Astrocyte (in vitro differentiated cells and primary cell): ENCODE data around the gene RFLNA. TPM values are rescaled to one million over a fixed set of nuclear protein-coding genes. Genes with fewer than 3 reads are reported as not detected.
A peak's percentile ranks its signal among the peaks of the same experiment; 100 is the strongest.

Experiments used
- DNase-seq: peaks from one replicate; pipeline ENCODE4 v3.0.0-alpha.2; 2010; ENCODE audit warnings: low read depth
- FAIRE-seq: peaks from 2 replicates; lab custom pipeline; 2011; peaks lifted over from hg19 to GRCh38; lab: Jason Lieb, UNC
- H2AFZ ChIP-seq: 2 replicates; pipeline ENCODE4 v1.6.0; 2012; ENCODE audit warnings: low read depth, low read length, inconsistent platforms
- H3K27ac ChIP-seq: 2 replicates; pipeline ENCODE4 v1.5.1; 2011; ENCODE audit warnings: low read depth, low read length, inconsistent platforms
- H3K27me3 ChIP-seq: 2 replicates; pipeline ENCODE4 v1.6.0; 2011; ENCODE audit warnings: low read length, inconsistent platforms; ENCODE audit not compliant: insufficient read depth
- H3K36me3 ChIP-seq: 2 replicates; pipeline ENCODE4 v1.5.1; 2011; ENCODE audit warnings: low read length, inconsistent platforms; ENCODE audit not compliant: insufficient read depth
- H3K4me1 ChIP-seq: 2 replicates; pipeline ENCODE4 v1.5.1; 2011; ENCODE audit warnings: low read length, inconsistent platforms; ENCODE audit not compliant: insufficient read depth
- H3K4me2 ChIP-seq: 2 replicates; pipeline ENCODE4 v1.6.0; 2012; ENCODE audit warnings: low read length, inconsistent platforms
- H3K4me3 ChIP-seq: 2 replicates; pipeline ENCODE4 v1.5.1; 2011; ENCODE audit warnings: low read depth, mild to moderate bottlenecking, low read length, inconsistent platforms; ENCODE audit not compliant: insufficient read depth
- H3K79me2 ChIP-seq: 2 replicates; pipeline ENCODE4 v1.6.0; 2012; ENCODE audit warnings: mild to moderate bottlenecking, low read length, inconsistent platforms; ENCODE audit not compliant: insufficient read depth
- H3K9ac ChIP-seq: 2 replicates; pipeline ENCODE4 v1.6.0; 2012; ENCODE audit warnings: mild to moderate bottlenecking, low read length, inconsistent platforms
- H3K9me3 ChIP-seq: 2 replicates; pipeline ENCODE4 v1.5.1; 2012; ENCODE audit warnings: low read depth, mild to moderate bottlenecking, low read length, inconsistent platforms; ENCODE audit not compliant: insufficient read depth
- H4K20me1 ChIP-seq: 2 replicates; pipeline ENCODE4 v1.6.0; 2012; ENCODE audit warnings: low read length, inconsistent platforms; ENCODE audit not compliant: insufficient read depth
- H3K27ac Mint-ChIP-seq: one replicate; pipeline ENCODE4 v1.8.0; 2021; ENCODE audit warnings: mild to moderate bottlenecking, mixed read lengths; ENCODE audit not compliant: unreplicated experiment
- H3K27me3 Mint-ChIP-seq: one replicate; pipeline ENCODE4 v1.8.0; 2021; ENCODE audit warnings: low read depth, mixed read lengths; ENCODE audit not compliant: unreplicated experiment
- H3K36me3 Mint-ChIP-seq: one replicate; pipeline ENCODE4 v1.8.0; 2021; ENCODE audit warnings: low read depth, mixed read lengths; ENCODE audit not compliant: unreplicated experiment
- H3K4me1 Mint-ChIP-seq: one replicate; pipeline ENCODE4 v1.8.0; 2021; ENCODE audit warnings: low read depth, mixed read lengths; ENCODE audit not compliant: unreplicated experiment
- H3K4me3 Mint-ChIP-seq: one replicate; pipeline ENCODE4 v1.8.0; 2021; ENCODE audit warnings: mild to moderate bottlenecking, moderate library complexity, mixed read lengths; ENCODE audit not compliant: unreplicated experiment
- H3K9me3 Mint-ChIP-seq: one replicate; pipeline ENCODE4 v1.8.0; 2021; ENCODE audit warnings: mild to moderate bottlenecking, mixed read lengths; ENCODE audit not compliant: unreplicated experiment
- CTCF ChIP-seq: IDR thresholded peaks from 2 replicates; pipeline ENCODE4 v1.5.1; 2011; ENCODE audit warnings: low read depth, mild to moderate bottlenecking, inconsistent platforms, low read length, moderate library complexity; ENCODE audit not compliant: insufficient read depth
- EZH2 ChIP-seq: IDR thresholded peaks from 2 replicates; pipeline ENCODE4 v1.6.1; 2012; ENCODE audit warnings: mild to moderate bottlenecking, low read length, inconsistent platforms; ENCODE audit not compliant: insufficient read depth
- total RNA-seq: library from RNA; stranded (reverse); gene quantifications from 2 replicates; pipeline ENCODE4 v1.2.1, GENCODE V29; 2021

Gene RFLNA
- total RNA-seq, 1 donor from 2014 or later, result 1.8 TPM

- Histone ChIP-seq H3K27me3 (no peaks in the 10 kb centered on the region), H3K4me3 (no peak overlapping the region), H3K79me2 (peaks cover 27% of the 10 kb centered on the region), H2AFZ (no peak overlapping the region), H3K9me3 (no peaks in the 10 kb centered on the region), H3K9ac (no peak overlapping the region), H4K20me1 (peaks cover 80% of the 10 kb centered on the region), H3K36me3 (peaks cover 42% of the 10 kb centered on the region), H3K4me1 (no peaks in the 10 kb centered on the region), H3K27ac (no peak overlapping the region), H3K4me2 (no peak overlapping the region)
- peak overlapping the region; percentile 62 for H3K27ac Mint-ChIP-seq
- no peak overlapping the region for H3K4me3 Mint-ChIP-seq
- no peaks in the 10 kb centered on the region for H3K27me3 Mint-ChIP-seq
- DNase-seq (no peak), FAIRE-seq (no peak)
- peaks cover 31% of the 10 kb centered on the region for H3K36me3 Mint-ChIP-seq
- peaks cover 2% of the 10 kb centered on the region for H3K9me3 Mint-ChIP-seq
- H3K4me1 Mint-ChIP-seq, result no peaks in the 10 kb centered on the region
- no peak for TF ChIP-seq EZH2
- TF ChIP-seq CTCF, result no peak
Measured at GRCh38 chr12:124340080-124340900, 45.4 kb downstream of the RFLNA start.

- Histone ChIP-seq H4K20me1 (peaks cover 82% of the 10 kb centered on the region), H3K27ac (no peak overlapping the region), H3K27me3 (no peaks in the 10 kb centered on the region), H3K4me1 (no peaks in the 10 kb centered on the region), H3K9ac (no peak overlapping the region), H3K4me2 (no peak overlapping the region), H3K79me2 (peaks cover 32% of the 10 kb centered on the region), H3K36me3 (peaks cover 43% of the 10 kb centered on the region), H3K4me3 (no peak overlapping the region), H2AFZ (no peak overlapping the region), H3K9me3 (no peaks in the 10 kb centered on the region)
- H3K9me3 Mint-ChIP-seq, result peaks cover 2% of the 10 kb centered on the region
- H3K27me3 Mint-ChIP-seq, result no peaks in the 10 kb centered on the region
- TF ChIP-seq EZH2, result no peak
- TF ChIP-seq CTCF, result no peak
- no peak for FAIRE-seq
- no peak for DNase-seq
- no peak overlapping the region for H3K27ac Mint-ChIP-seq
- H3K36me3 Mint-ChIP-seq, result peaks cover 25% of the 10 kb centered on the region
- no peaks in the 10 kb centered on the region for H3K4me1 Mint-ChIP-seq
- H3K4me3 Mint-ChIP-seq, result no peak overlapping the region
Measured at GRCh38 chr12:124341645-124342069, 46.8 kb downstream of the RFLNA start.

GRCh38 chr12:124344022-124344421 lies 49.1 kb downstream of the RFLNA start:
- Mint-ChIP-seq H3K27ac (no peak overlapping the region), H3K36me3 (peaks cover 14% of the 10 kb centered on the region), H3K4me1 (no peaks in the 10 kb centered on the region), H3K27me3 (no peaks in the 10 kb centered on the region), H3K9me3 (no peaks in the 10 kb centered on the region), H3K4me3 (no peak overlapping the region)
- FAIRE-seq (no peak), DNase-seq (no peak)
- no peak overlapping the region for H3K27ac ChIP-seq
- peaks cover 40% of the 10 kb centered on the region for H3K79me2 ChIP-seq
- H3K27me3 ChIP-seq, result no peaks in the 10 kb centered on the region
- H4K20me1 ChIP-seq, result peaks cover 89% of the 10 kb centered on the region
- H3K36me3 ChIP-seq, result peaks cover 57% of the 10 kb centered on the region
- no peak overlapping the region for H3K4me3 ChIP-seq
- H2AFZ ChIP-seq, result no peak overlapping the region
- TF ChIP-seq EZH2 (no peak), CTCF (no peak)
- H3K4me2 ChIP-seq, result no peak overlapping the region
- H3K9ac ChIP-seq, result no peak overlapping the region
- no peaks in the 10 kb centered on the region for H3K9me3 ChIP-seq
- H3K4me1 ChIP-seq, result no peaks in the 10 kb centered on the region
